ENCODE measurements around the gene OLFM4. TPM values are rescaled to one million over a fixed set of nuclear protein-coding genes. Genes with fewer than 3 reads are reported as not detected.

Gene OLFM4
- total RNA-seq, 2 donors from 2014 or later: 1.1 to 1.2 TPM

DNA sequence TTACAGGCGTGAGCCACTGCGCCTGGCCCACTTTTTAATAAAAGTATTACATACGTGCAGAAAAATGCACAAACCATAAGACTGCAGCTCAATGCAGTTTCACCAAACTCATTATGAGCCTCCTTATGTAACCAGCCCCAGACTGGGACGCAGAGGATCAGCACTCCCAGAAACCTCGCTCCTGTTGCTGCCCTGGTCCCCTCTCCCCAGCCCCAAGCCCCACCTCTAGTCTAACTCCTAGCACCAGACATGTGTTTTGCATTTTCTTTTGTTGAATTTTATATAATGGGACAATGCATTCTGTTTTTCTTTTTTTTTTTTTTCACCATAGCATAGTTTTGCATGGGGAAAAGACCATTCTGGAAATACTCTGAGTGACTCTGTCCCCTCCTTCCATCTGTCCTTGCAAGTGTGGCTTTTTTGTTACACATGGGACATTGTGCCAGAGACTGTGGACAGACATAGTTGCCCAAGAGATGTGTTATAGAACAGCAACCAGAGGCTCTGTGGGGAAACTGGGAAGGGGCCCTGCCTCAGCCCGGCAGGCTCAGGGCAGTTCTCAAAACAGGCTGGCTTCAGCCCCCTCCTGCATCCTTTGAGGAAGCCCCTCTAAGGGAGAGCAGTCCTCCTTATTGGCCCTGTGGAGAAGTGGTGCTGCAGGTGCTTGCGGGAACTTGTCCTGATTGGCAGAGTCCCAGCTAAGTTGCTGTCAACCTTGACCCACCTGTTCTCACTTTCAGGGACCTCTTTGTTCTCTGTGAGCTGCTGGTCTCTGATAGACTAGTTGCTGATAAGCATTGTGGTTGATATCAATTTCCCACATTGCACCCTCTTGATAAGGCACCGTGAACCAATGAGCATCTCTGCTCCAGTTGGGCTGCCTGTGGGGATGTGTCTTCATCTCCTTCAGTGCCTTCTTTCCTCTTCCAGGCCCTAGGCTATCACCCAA, 13.8 kb upstream of the OLFM4 start:
- no peaks in the 10 kb centered on the region for H3K27me3 ChIP-seq (replicated peaks; ENCODE audit: insufficient read depth)
- ATAC-seq (ENCODE audit: insufficient number of reproducible peaks, low FRiP score, low read depth) (no peak), DNase-seq (ENCODE audit: low spot score) (no peak)
- H3K36me3 ChIP-seq: no peaks in the 10 kb centered on the region
- no peak overlapping the region for H3K4me3 ChIP-seq
- TF ChIP-seq, protein P1, sequence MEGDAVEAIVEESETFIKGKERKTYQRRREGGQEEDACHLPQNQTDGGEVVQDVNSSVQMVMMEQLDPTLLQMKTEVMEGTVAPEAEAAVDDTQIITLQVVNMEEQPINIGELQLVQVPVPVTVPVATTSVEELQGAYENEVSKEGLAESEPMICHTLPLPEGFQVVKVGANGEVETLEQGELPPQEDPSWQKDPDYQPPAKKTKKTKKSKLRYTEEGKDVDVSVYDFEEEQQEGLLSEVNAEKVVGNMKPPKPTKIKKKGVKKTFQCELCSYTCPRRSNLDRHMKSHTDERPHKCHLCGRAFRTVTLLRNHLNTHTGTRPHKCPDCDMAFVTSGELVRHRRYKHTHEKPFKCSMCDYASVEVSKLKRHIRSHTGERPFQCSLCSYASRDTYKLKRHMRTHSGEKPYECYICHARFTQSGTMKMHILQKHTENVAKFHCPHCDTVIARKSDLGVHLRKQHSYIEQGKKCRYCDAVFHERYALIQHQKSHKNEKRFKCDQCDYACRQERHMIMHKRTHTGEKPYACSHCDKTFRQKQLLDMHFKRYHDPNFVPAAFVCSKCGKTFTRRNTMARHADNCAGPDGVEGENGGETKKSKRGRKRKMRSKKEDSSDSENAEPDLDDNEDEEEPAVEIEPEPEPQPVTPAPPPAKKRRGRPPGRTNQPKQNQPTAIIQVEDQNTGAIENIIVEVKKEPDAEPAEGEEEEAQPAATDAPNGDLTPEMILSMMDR (IDR thresholded peaks at IDR 0.05): no peak
- H3K9me3 ChIP-seq: no peaks in the 10 kb centered on the region
- H3K4me1 ChIP-seq (ENCODE audit: control insufficient read depth in 1 of 2, low read depth in 2 of 2): no peaks in the 10 kb centered on the region
- H3K27ac ChIP-seq: no peak overlapping the region

DNA sequence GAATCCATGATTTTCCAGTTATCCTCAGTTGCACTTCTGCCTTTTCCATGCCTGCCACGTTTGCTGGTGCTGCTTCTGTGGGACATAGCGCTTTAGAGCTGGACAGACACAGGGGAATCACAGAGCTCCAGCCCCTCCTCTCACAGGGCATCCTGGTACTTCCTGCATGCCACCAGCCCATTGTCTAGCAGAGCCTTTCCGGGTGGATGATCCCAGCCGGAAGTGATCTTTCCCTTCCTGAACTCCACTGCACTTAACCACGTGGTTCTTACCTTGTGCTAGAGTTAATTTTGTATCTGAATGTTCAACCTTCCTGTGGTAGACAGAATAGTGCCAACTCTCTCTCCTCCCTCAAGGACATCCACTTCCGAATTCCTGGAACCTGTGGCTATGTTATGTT, 12.6 kb upstream of the OLFM4 start:
- Histone ChIP-seq H3K36me3 (no peaks in the 10 kb centered on the region), H3K4me1 (ENCODE audit: control insufficient read depth in 1 of 2, low read depth in 2 of 2) (no peaks in the 10 kb centered on the region), H3K4me3 (no peak overlapping the region), H3K27ac (no peak overlapping the region), H3K27me3 (replicated peaks; ENCODE audit: insufficient read depth) (no peaks in the 10 kb centered on the region), H3K9me3 (no peaks in the 10 kb centered on the region)
- ATAC-seq (ENCODE audit: insufficient number of reproducible peaks, low FRiP score, low read depth) (no peak), DNase-seq (ENCODE audit: low spot score) (no peak)
- TF ChIP-seq, protein P1 (IDR thresholded peaks at IDR 0.05): no peak

DNA sequence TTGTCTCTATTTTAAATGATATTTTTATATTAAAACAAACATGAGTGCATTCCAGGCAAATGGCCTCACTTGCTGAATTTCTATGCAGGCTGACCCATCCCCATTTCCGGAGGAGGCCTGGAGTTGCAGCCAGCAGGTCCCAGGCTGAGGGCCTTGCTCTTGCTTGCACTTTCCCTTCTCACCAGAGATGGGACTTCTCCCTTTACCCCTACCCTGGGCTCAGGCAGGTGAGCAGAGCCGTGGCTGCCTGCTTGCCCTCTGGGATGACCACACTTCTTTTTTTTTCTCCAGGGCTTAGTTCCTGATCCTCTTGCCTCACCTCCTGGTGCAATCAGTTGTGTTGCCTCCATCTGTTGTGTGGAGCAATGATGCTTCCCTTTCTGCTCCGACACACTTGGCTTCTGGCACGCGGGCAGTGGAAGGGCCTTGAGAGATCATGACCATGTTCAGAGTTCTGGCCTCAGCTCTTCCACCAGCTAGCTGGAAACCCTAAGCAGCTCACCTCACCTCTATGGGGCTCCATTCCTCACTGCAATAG, 11.1 kb upstream of the OLFM4 start:
- ATAC-seq (ENCODE audit: insufficient number of reproducible peaks, low FRiP score, low read depth): no peak
- no peak overlapping the region for H3K4me3 ChIP-seq
- H3K9me3 ChIP-seq: no peaks in the 10 kb centered on the region
- no peak for DNase-seq (ENCODE audit: low spot score)
- TF ChIP-seq, protein P1 (IDR thresholded peaks at IDR 0.05): no peak
- H3K36me3 ChIP-seq: no peaks in the 10 kb centered on the region
- H3K27me3 ChIP-seq (replicated peaks; ENCODE audit: insufficient read depth): no peaks in the 10 kb centered on the region
- no peaks in the 10 kb centered on the region for H3K4me1 ChIP-seq (ENCODE audit: control insufficient read depth in 1 of 2, low read depth in 2 of 2)
- no peak overlapping the region for H3K27ac ChIP-seq

DNA sequence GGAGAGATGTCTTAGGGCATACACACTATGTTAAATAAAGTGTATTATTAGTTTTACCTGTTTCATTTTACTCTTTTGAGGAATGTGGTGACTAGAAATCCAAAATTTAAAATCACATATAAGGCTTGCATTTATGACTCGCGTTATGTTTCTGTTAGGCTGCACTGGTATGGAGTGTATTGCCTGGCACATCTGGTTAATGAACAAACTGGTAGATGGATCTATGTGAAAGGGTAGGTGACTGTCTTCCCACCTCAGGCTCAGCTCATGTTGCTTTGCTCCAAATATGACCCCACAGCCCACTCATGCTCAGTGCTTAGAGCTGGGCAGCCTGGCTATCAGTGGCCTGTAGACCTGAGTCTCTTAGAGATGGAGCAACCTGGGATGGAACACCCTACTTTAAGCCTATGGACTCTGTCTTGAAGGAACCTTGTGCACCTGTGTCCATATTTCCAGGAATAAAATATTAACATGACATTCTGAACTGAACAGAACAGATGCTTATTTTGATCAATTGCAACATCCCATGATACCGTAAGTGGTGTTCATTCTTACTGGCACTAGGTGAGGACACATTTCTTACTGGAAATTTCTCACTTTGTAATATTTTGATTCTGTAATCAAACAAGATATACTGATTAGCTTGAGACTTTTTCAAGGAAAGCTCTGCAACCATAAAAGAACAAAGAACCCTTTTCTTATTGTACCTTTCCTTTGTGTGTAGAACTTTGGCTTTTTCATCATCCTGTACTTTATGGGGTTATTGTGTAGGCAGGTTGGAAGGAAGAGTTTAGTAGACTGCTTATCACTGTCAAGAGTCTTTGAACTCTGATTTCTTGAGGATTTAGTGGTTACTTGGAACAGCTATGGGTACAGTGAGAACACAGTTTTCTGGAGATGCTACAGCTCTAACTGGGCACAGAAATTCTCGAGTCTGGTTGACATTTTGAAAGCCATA, 9.6 kb upstream of the OLFM4 start:
- ATAC-seq (ENCODE audit: insufficient number of reproducible peaks, low FRiP score, low read depth): no peak

More for the DNA sequence above, 9.6 kb upstream of the OLFM4 start:
- DNase-seq (ENCODE audit: low spot score): no peak
- TF ChIP-seq, protein P1 (IDR thresholded peaks at IDR 0.05): no peak
- H3K27me3 ChIP-seq (replicated peaks; ENCODE audit: insufficient read depth): no peaks in the 10 kb centered on the region
- H3K9me3 ChIP-seq: no peaks in the 10 kb centered on the region
- no peaks in the 10 kb centered on the region for H3K36me3 ChIP-seq
- no peak overlapping the region for H3K27ac ChIP-seq
- H3K4me3 ChIP-seq: no peak overlapping the region
- H3K4me1 ChIP-seq (ENCODE audit: control insufficient read depth in 1 of 2, low read depth in 2 of 2): no peaks in the 10 kb centered on the region

Measured in thoracic aorta (tissue), 2 donors.